K562 (cell line): ENCODE data around the gene LRRC3. TPM values are rescaled to one million over a fixed set of nuclear protein-coding genes. Genes with fewer than 3 reads are reported as not detected.

ENCODE experiments used
- ATAC-seq: fragments of 200-7000 bp; cut with Tn5 transposase; 3 replicates; pipeline ENCODE4 v1.9.1; 2020; ENCODE audit warnings: moderate library complexity
- BruUV-seq: library from RNA; stranded (reverse); fragments of 400-500 nt; replicated peaks from 2 replicates; lab custom pipeline; 2021; lab: Mats Ljungman, UMichigan
- CTCF ChIA-PET: fragments of 300-600 bp; formaldehyde crosslinking; extraction: SDS; loops from one replicate; lab custom pipeline; 2021; ENCODE audit warnings: low intra/inter-chr PET ratio; lab: Yijun Ruan, JAX
- POLR2A ChIA-PET: fragments of 300-600, 350-650 bp; sonication (Branson Sonifier 250); formaldehyde crosslinking; extraction: SDS; loops from one replicate; lab custom pipeline; 2021; ENCODE audit warnings: antibody characterized with exemption, inconsistent platforms; lab: Yijun Ruan, JAX
- DNase-seq, 4 experiments: peaks; one replicate each; pipeline versions ENCODE4 v3.0.0 to v3.0.0-alpha.2; 2011 to 2018; ENCODE audit warnings: low spot score in 3 of 4, mixed read lengths in 3 of 4; ENCODE audit errors: extremely low read depth in 1 of 4
- FAIRE-seq: peaks from 2 replicates; lab custom pipeline; 2011; peaks lifted over from hg19 to GRCh38; lab: Jason Lieb, UNC
- H2AFZ ChIP-seq: 2 replicates; pipeline ENCODE4 v1.6.0; 2011; ENCODE audit warnings: low read depth, low read length, control low read depth, inconsistent platforms
- H3K27ac ChIP-seq: fragments of 200-600 bp; 3 replicates; pipeline ENCODE4 v1.8.0; 2011; ENCODE audit warnings: low read depth, mild to moderate bottlenecking, control low read depth, inconsistent platforms, low read length, moderate library complexity, mixed read lengths; ENCODE audit errors: extremely low read depth
- H3K27me3 ChIP-seq, 2 experiments: fragments of 300-600 bp in 1 of 2; 2 replicates in 1 of 2; 3 replicates in 1 of 2; pipeline versions ENCODE4 v1.6.0 to v1.8.0; 2011; ENCODE audit warnings: inconsistent platforms in 2 of 2, low read length in 2 of 2, mild to moderate bottlenecking in 1 of 2, mixed read lengths in 1 of 2, moderate library complexity in 1 of 2; ENCODE audit not compliant: control insufficient read depth in 2 of 2, insufficient read depth in 2 of 2
- H3K36me3 ChIP-seq: fragments of 300-600 bp; 3 replicates; pipeline ENCODE4 v1.8.0; 2011; ENCODE audit warnings: mild to moderate bottlenecking, low read length, inconsistent platforms; ENCODE audit not compliant: control insufficient read depth, insufficient read depth
- H3K4me1 ChIP-seq, 2 experiments: fragments of 200-600 bp in 1 of 2; replicated peaks in 1 of 2; 2 replicates in 1 of 2; 3 replicates in 1 of 2; pipeline versions ENCODE4 v1.5.1 to v1.8.0; 2011; ENCODE audit warnings: inconsistent platforms in 2 of 2, low read length in 2 of 2, mild to moderate bottlenecking in 1 of 2, mixed read lengths in 1 of 2, moderate library complexity in 1 of 2; ENCODE audit not compliant: control insufficient read depth in 2 of 2, insufficient read depth in 2 of 2
- H3K4me2 ChIP-seq: 2 replicates; pipeline ENCODE4 v1.6.1; 2011; ENCODE audit warnings: low read length, control low read depth, inconsistent platforms, mixed read lengths; ENCODE audit not compliant: insufficient read depth
- H3K4me3 ChIP-seq: fragments of 200-600 bp; sonication (generic), shearing (Covaris generic); 2 replicates; pipeline ENCODE4 v1.5.1; 2016; ENCODE audit warnings: control low read depth, inconsistent platforms
- H3K79me2 ChIP-seq: fragments of 200-600 bp; 3 replicates; pipeline ENCODE4 v1.8.0; 2011; ENCODE audit warnings: low read length, inconsistent platforms; ENCODE audit not compliant: control insufficient read depth, insufficient read depth
- H3K9ac ChIP-seq, 2 experiments: 2 replicates each; pipeline versions ENCODE4 v1.6.0 to v1.6.1; 2011; ENCODE audit warnings: low read depth in 2 of 2, low read length in 2 of 2, control low read depth in 1 of 2, inconsistent platforms in 1 of 2, mild to moderate bottlenecking in 1 of 2, mixed read lengths in 1 of 2; ENCODE audit not compliant: insufficient read depth in 1 of 2
- H3K9me1 ChIP-seq: one replicate; pipeline ENCODE4 v1.6.0; 2011; ENCODE audit warnings: inconsistent platforms, mild to moderate bottlenecking, low read length, moderate library complexity; ENCODE audit not compliant: control insufficient read depth, insufficient read depth
- H3K9me3 ChIP-seq: replicated peaks from 2 replicates; pipeline ENCODE4 v1.5.1; 2011; ENCODE audit warnings: low read depth, low read length, inconsistent platforms; ENCODE audit not compliant: control insufficient read depth, insufficient read depth
- H4K20me1 ChIP-seq: replicated peaks from 2 replicates; pipeline ENCODE4 v1.6.1; 2011; ENCODE audit warnings: low read length, inconsistent platforms, mixed read lengths; ENCODE audit not compliant: control insufficient read depth, insufficient read depth
- CBFA2T2 ChIP-seq: fragments of 450-650 bp; conservative IDR thresholded peaks from 2 replicates; pipeline ENCODE4 v1.6.1; 2017; ENCODE audit warnings: mild to moderate bottlenecking
- KDM1A ChIP-seq, 2 experiments: fragments of 450-650 bp; IDR thresholded peaks; 2 replicates each; pipeline ENCODE4 v1.6.1; 2016; ENCODE audit warnings: mild to moderate bottlenecking in 2 of 2
- ZNF740 ChIP-seq, 3 experiments: fragments of 200-800 bp in 1 of 3; sonication (Bioruptor generic) in 1 of 3; sonication (generic) in 1 of 3; formaldehyde crosslinking in 1 of 3; IDR thresholded peaks; 2 replicates each; pipeline versions ENCODE4 v1.6.1 to v1.8.0; 2016 to 2022; ENCODE audit warnings: mild to moderate bottlenecking in 2 of 3, missing compliant biosample characterization in 2 of 3, missing genetic modification characterization in 2 of 3, missing genetic modification reagents in 1 of 3
- WGBS: fragments of 100-300 bp; shearing (Covaris generic); methylation state at CpG from one replicate; pipeline ENCODE4 v1.1.6; 2016; ENCODE audit warnings: low coverage, mixed read lengths; ENCODE audit not compliant: insufficient coverage; ENCODE audit errors: missing lambda C conversion rate; 5-methylcytosine and 5-hydroxymethylcytosine counted together
- in situ Hi-C: fragments of 300-500 bp; cut with MboI; formaldehyde crosslinking; loops from 4 replicates; pipeline ENCODE4 v1.15.0; 2018; ENCODE audit warnings: inconsistent platforms, mixed read lengths
- intact Hi-C: fragments of 100-400 bp; cut with micrococcal nuclease; formaldehyde crosslinking; loops from 2 replicates; pipeline ENCODE4 v1.14.2; 2022
- polyA plus RNA-seq, 8 experiments: library from polyadenylated mRNA; depleted of rRNA in 4 of 8; stranded (reverse) in 5 of 8; unstranded in 3 of 8; fragments of >200 nt; fragmentation: Nextera tagmentation in 2 of 8; fragmentation: Illumina TruSeq in 1 of 8; extraction: Ambion mirVana in 2 of 8; extraction: Trizol in 1 of 8; gene quantifications; 2 replicates each; pipeline versions ENCODE4 v1.2.1 to v1.2.3, GENCODE V29; 2011 to 2014; ENCODE audit warnings: inconsistent platforms in 1 of 8, missing spikeins in 1 of 8
- total RNA-seq, 7 experiments: library from RNA; depleted of rRNA in 6 of 7; stranded (reverse); fragments of >200 nt in 6 of 7; fragmentation: Illumina TruSeq in 2 of 7; extraction: Trizol in 2 of 7; gene quantifications; 2 replicates each; pipeline versions ENCODE4 v1.2.1 to v1.2.3, GENCODE V29; 2011 to 2021; ENCODE audit warnings: low replicate concordance in 1 of 7

Gene LRRC3
- total and polyA plus RNA-seq, 9 of the 15 experiments (the other 6 are each of a cell fraction or from before 2014, with no cell fraction given) = 0.04 TPM; not detected in 7

DNA sequence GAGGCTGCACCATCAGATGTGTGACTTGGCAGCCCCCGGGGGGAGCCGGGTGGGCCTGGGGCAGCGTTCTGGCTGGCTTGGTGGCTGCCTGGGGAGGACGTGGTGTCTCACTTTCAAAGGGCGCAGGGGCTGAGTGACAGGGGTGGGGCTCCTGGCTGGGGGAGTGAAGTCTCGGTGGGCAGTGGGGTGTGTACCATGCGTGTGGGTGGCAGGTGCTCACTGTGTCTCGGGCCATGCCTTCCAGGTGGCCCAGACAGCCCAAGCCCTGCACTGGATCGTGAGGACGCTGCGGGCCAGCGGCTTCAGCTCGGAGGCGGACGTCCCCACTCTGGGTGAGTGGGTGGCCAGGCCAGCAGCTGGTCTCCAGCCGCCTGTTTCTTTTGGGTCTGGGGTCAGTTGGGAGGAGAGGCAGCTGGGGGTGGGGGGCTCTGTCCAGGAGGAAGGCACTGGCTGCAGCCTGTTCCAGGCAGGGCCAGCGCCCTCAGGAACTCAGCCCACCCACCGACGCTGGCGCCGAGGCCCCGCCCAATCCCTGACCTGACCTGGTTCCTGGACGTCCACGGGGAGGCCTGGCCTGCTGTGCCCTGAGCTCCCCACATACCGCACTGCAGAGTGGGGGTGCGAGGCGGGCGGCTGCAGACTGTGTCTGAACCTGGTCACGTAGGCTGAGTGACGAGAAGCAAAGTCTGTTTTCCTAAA, 30.6 kb upstream of the LRRC3 start:
- Histone ChIP-seq H3K36me3 (no peaks in the 10 kb centered on the region), H3K4me2 (peak overlapping the region; percentile 6; the same call in 1 of the 2 replicates), H3K9me1 (no peaks in the 10 kb centered on the region), H3K4me3 (no peak overlapping the region), H3K9me3 (no peaks in the 10 kb centered on the region; the same call in none of the 2 replicates), H3K9ac (no peak overlapping the region), H3K27ac (no peak overlapping the region), H3K79me2 (no peaks in the 10 kb centered on the region), H4K20me1 (no peaks in the 10 kb centered on the region), H3K4me1 (peaks cover 0 to 43% of the 10 kb centered on the region in 2 experiments; a peak in 2 of 5 replicates), H2AFZ (peak overlapping the region; percentile 14; the same call in 1 of the 2 replicates), H3K27me3 (peaks cover 9 to 34% of the 10 kb centered on the region in 2 experiments; a peak in 3 of 5 replicates)
- CTCF ChIA-PET = interaction anchor here (0.6 kb wide), 1 partner anchor 755 kb away, joined by 3 read pairs; no protein-coding TSS in a partner anchor
- DNase-seq (no peak), ATAC-seq (peak; percentile 36; the same call in 2 of the 3 replicates), FAIRE-seq (no peak)
- 9% methylated on average over 29 of the region's 30 CpGs for WGBS
- intact Hi-C loops (no loop called here), in situ Hi-C loops (no loop called here)
- POLR2A ChIA-PET = interaction anchor here (1.0 kb wide), 1 partner anchor 10 kb away, joined by 3 read pairs; no protein-coding TSS in a partner anchor
- TF ChIP-seq ZNF740 (CRISPR knock-in tag; IDR thresholded peaks at IDR 0.05) = peak; percentile 35; the same call in 1 of the 2 replicates
- TF ChIP-seq ZNF740 (tag; IDR thresholded peaks at IDR 0.05) = no peak
- TF ChIP-seq KDM1A (IDR thresholded peaks at IDR 0.05) = no peak
- no peak for TF ChIP-seq CBFA2T2
- no TSS peak for BruUV-seq
